Tibial artery (tissue), 4 donors: ENCODE measurements around the gene ADCY3.

ENCODE experiments used
- DNase-seq, 2 donors: peaks; one replicate each; pipeline ENCODE4 v3.0.0-alpha.2; 2019
- H3K27ac ChIP-seq, 2 donors: fragments of 200-600 bp; sonication (generic) in 1 of 2; 1 replicate in 1 of 2; 2 replicates in 1 of 2; pipeline ENCODE4 v1.5.1; 2018 to 2019; ENCODE audit warnings: mild to moderate bottlenecking in 1 of 2
- H3K27me3 ChIP-seq, 2 donors: fragments of 200-600 bp; sonication (generic) in 1 of 2; one replicate each; pipeline versions ENCODE4 v1.5.1 to v1.6.0; 2016 to 2019
- H3K36me3 ChIP-seq, 3 donors: fragments of 200-600 bp; sonication (generic) in 2 of 3; one replicate each; pipeline ENCODE4 v1.5.1; 2016 to 2019; ENCODE audit warnings: mild to moderate bottlenecking in 2 of 3
- H3K4me1 ChIP-seq, 4 donors: fragments of 200-600 bp; sonication (generic) in 2 of 4; 1 replicate in 3 of 4; 2 replicates in 1 of 4; pipeline ENCODE4 v1.5.1; 2016 to 2019
- H3K4me3 ChIP-seq, 2 donors: fragments of 200-600 bp; sonication (generic) in 1 of 2; 1 replicate in 1 of 2; 2 replicates in 1 of 2; pipeline ENCODE4 v1.5.1; 2018 to 2019; ENCODE audit warnings: mild to moderate bottlenecking in 2 of 2
- H3K9me3 ChIP-seq, 3 donors: fragments of 200-600 bp; sonication (generic) in 1 of 3; one replicate each; pipeline ENCODE4 v1.5.1; 2016 to 2019
- intact Hi-C: fragments of 100-400 bp; cut with DNase I; formaldehyde crosslinking; loops from one replicate; pipeline ENCODE4 v1.15.0; 2023; ENCODE audit warnings: low total_unique reads
- TF ChIP-seq, protein P1 (sequence below), 2 experiments: fragments of 200-600 bp in 1 of 2; fragments of 450-650 bp in 1 of 2; IDR thresholded peaks; one replicate each; pipeline ENCODE4 v1.5.1; 2017 to 2019; ENCODE audit warnings: antibody characterized with exemption in 2 of 2, mild to moderate bottlenecking in 1 of 2, moderate library complexity in 1 of 2

ADCY3 gene

DNA sequence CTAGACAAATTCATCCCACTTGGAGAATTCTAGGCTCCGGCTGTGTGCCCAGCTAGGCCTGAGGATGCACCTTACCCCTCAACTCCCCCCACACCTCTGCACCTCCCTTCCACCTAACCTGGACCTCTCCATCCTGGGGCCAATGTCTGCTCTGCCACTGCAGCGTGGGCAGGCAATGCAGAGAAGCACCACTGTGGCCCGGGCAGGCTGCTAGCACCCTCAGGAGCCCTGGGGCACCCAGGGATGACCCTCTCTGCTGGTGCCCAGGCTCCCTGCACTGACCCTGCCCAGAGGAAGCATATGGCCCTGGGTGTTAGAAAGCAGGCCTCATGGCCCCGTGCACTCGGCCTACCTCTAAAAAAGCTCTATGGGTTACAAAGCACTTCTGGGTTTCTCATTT is 49.6 kb downstream of the ADCY3 start:
- TF ChIP-seq, protein P1, sequence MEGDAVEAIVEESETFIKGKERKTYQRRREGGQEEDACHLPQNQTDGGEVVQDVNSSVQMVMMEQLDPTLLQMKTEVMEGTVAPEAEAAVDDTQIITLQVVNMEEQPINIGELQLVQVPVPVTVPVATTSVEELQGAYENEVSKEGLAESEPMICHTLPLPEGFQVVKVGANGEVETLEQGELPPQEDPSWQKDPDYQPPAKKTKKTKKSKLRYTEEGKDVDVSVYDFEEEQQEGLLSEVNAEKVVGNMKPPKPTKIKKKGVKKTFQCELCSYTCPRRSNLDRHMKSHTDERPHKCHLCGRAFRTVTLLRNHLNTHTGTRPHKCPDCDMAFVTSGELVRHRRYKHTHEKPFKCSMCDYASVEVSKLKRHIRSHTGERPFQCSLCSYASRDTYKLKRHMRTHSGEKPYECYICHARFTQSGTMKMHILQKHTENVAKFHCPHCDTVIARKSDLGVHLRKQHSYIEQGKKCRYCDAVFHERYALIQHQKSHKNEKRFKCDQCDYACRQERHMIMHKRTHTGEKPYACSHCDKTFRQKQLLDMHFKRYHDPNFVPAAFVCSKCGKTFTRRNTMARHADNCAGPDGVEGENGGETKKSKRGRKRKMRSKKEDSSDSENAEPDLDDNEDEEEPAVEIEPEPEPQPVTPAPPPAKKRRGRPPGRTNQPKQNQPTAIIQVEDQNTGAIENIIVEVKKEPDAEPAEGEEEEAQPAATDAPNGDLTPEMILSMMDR (IDR thresholded peaks at IDR 0.05), result no peak
- intact Hi-C loops, result no loop called here
- H3K27ac ChIP-seq, result no peak overlapping the region

GRCh38 chr2:24866946-24867345 is 53.1 kb downstream of the ADCY3 start:
- TF ChIP-seq, protein P1 (IDR thresholded peaks at IDR 0.05), result no peak
- H3K27me3 ChIP-seq, result no peaks in the 10 kb centered on the region
- intact Hi-C loops, result no loop called here
- no peak overlapping the region for H3K27ac ChIP-seq
- H3K4me3 ChIP-seq, result no peak overlapping the region
- no peak for DNase-seq
- H3K36me3 ChIP-seq, result peaks cover 0 to 10% (median 0%) of the 10 kb centered on the region in 3 donors
- H3K4me1 ChIP-seq, result peaks cover 0 to 6% (median 2%) of the 10 kb centered on the region in 4 donors
- no peaks in the 10 kb centered on the region for H3K9me3 ChIP-seq

More for the DNA sequence above, 49.6 kb downstream of the ADCY3 start:
- DNase-seq, result no peak
- H3K4me1 ChIP-seq, result peaks cover 0 to 33% (median 9%) of the 10 kb centered on the region in 4 donors
- H3K27me3 ChIP-seq, result no peaks in the 10 kb centered on the region
- H3K4me3 ChIP-seq, result no peak overlapping the region
- H3K9me3 ChIP-seq, result no peaks in the 10 kb centered on the region
- H3K36me3 ChIP-seq, result peaks cover 0 to 11% (median 0%) of the 10 kb centered on the region in 3 donors

- TF ChIP-seq, protein P1 (IDR thresholded peaks at IDR 0.05), result no peak
- H3K36me3 ChIP-seq, result no peaks in the 10 kb centered on the region
- H3K4me1 ChIP-seq, result peaks cover 0 to 5% (median 0%) of the 10 kb centered on the region in 4 donors
- H3K27me3 ChIP-seq, result no peaks in the 10 kb centered on the region
- intact Hi-C loops, result no loop called here
- no peaks in the 10 kb centered on the region for H3K9me3 ChIP-seq
- no peak overlapping the region for H3K4me3 ChIP-seq
- no peak overlapping the region for H3K27ac ChIP-seq
- DNase-seq, result no peak
These were observed 56.4 kb downstream of the ADCY3 start for GRCh38 chr2:24863641-24864040.

GRCh38 chr2:24861500-24861899 is 58.5 kb downstream of the ADCY3 start:
- no peak overlapping the region for H3K27ac ChIP-seq
- H3K36me3 ChIP-seq, result no peaks in the 10 kb centered on the region
- no peak for DNase-seq
- H3K4me1 ChIP-seq, result peaks cover 0 to 17% (median 9%) of the 10 kb centered on the region in 4 donors
- no peaks in the 10 kb centered on the region for H3K27me3 ChIP-seq
- intact Hi-C loops, result no loop called here
- no peak overlapping the region for H3K4me3 ChIP-seq
- TF ChIP-seq, protein P1 (IDR thresholded peaks at IDR 0.05), result no peak
- no peaks in the 10 kb centered on the region for H3K9me3 ChIP-seq

DNA sequence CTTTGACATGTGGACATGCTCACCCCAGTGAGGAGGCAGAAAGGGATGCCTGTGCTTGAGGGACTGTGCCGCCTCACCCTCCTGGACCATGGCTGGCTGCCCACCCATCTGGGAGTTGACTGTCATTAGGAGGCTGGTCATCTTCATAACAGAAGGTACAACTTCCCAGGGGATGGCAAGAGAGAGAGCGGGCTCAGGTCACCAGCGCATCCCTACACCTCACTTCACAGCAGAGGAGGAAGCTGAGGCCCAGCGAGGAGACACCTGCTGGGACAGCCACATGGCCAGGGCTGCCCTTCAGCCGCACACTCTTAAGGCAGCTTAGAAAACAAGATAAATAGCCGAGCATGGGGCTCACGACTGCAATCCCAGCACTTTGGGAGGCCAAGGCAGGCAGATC is 59.4 kb downstream of the ADCY3 start:
- peaks cover 0 to 26% (median 18%) of the 10 kb centered on the region in 4 donors for H3K4me1 ChIP-seq
- H3K9me3 ChIP-seq, result no peaks in the 10 kb centered on the region
- no peak overlapping the region for H3K27ac ChIP-seq
- no peak overlapping the region for H3K4me3 ChIP-seq
- no peak for DNase-seq
- TF ChIP-seq, protein P1 (IDR thresholded peaks at IDR 0.05), result no peak
- intact Hi-C loops, result no loop called here
- H3K27me3 ChIP-seq, result no peaks in the 10 kb centered on the region
- no peaks in the 10 kb centered on the region for H3K36me3 ChIP-seq
